ENCODE data around the gene DLEC1.

- TF ChIP-seq CTCF (IDR thresholded peaks at IDR 0.05; ENCODE audit: insufficient read depth, low read depth, low read length), result no peak
- no peak for TF ChIP-seq EZH2 (IDR thresholded peaks at IDR 0.05; ENCODE audit: insufficient read depth, low read length)
These were observed 23.5 kb upstream of the DLEC1 start for GRCh38 chr3:38015485-38015884.
